ENCODE results near the gene NID1.

DNA sequence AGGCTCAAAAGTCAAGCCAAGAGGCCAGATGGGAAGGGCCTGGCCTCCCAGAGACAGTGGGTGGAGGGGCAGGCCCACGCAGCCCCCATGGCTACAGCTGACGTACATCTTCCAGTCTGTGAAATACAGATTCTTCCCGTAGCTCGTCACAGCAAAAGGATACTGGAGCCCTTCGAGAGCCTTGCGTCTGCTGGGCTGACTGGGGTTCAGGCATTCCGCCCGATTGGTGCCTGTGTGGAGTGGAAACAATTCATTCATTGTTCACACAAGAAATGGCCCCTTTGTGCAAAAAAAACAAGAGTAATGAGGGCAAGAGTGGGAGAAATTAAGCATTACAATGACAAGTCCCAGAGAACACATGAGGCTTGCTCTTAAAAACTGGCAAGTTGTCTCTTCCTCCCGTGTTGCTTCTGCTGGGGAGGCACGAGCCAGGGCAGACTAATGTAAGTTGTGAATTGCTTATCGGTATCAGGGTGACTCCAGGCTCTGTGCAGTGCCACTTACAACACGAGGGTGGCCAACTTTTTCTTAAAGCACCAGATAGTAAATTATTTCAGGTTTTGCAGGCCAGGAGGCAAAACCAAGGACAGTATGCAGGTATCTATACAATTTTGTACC, 85.1 kb downstream of the NID1 start:
- no peak for TF ChIP-seq POLR2A (IDR thresholded peaks at IDR 0.05; ENCODE audit: low read depth, low read length)
- TF ChIP-seq, protein P1, sequence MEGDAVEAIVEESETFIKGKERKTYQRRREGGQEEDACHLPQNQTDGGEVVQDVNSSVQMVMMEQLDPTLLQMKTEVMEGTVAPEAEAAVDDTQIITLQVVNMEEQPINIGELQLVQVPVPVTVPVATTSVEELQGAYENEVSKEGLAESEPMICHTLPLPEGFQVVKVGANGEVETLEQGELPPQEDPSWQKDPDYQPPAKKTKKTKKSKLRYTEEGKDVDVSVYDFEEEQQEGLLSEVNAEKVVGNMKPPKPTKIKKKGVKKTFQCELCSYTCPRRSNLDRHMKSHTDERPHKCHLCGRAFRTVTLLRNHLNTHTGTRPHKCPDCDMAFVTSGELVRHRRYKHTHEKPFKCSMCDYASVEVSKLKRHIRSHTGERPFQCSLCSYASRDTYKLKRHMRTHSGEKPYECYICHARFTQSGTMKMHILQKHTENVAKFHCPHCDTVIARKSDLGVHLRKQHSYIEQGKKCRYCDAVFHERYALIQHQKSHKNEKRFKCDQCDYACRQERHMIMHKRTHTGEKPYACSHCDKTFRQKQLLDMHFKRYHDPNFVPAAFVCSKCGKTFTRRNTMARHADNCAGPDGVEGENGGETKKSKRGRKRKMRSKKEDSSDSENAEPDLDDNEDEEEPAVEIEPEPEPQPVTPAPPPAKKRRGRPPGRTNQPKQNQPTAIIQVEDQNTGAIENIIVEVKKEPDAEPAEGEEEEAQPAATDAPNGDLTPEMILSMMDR (IDR thresholded peaks at IDR 0.05; ENCODE audit: extremely low read depth in 1 of 2, insufficient read depth in 1 of 2, low read depth in 1 of 2, low read length in 2 of 2) = no peak
- no peak for TF ChIP-seq MYC (IDR thresholded peaks at IDR 0.05; ENCODE audit: low read depth, low read length)
- TF ChIP-seq EZH2 (IDR thresholded peaks at IDR 0.05; ENCODE audit: borderline replicate concordance, low read depth, low read length, severe bottlenecking) = no peak
- TF ChIP-seq POLR2AphosphoS5 (IDR thresholded peaks at IDR 0.05; ENCODE audit: insufficient read depth, low read depth, low read length) = no peak

Measured in endothelial cell of umbilical vein (primary cell).